Testis (tissue), 3 donors: ENCODE data around the gene ETS1. TPM values are rescaled to one million over a fixed set of nuclear protein-coding genes. Genes with fewer than 3 reads are reported as not detected.

Experiments
- DNase-seq: peaks from one replicate; pipeline ENCODE4 v3.0.0-alpha.2; 2019
- H3K27ac ChIP-seq, 2 donors: fragments of 200-600 bp; sonication (generic); one replicate each; pipeline ENCODE4 v1.5.1; 2019
- H3K27me3 ChIP-seq: fragments of 200-600 bp; sonication (generic); one replicate; pipeline ENCODE4 v1.5.1; 2019
- H3K36me3 ChIP-seq: fragments of 200-600 bp; sonication (generic); one replicate; pipeline ENCODE4 v1.5.1; 2017; ENCODE audit warnings: low read depth; ENCODE audit errors: missing control alignments
- H3K4me1 ChIP-seq: fragments of 200-600 bp; sonication (generic); one replicate; pipeline ENCODE4 v1.5.1; 2019
- H3K4me3 ChIP-seq, 2 donors: fragments of 200-600 bp; sonication (generic); one replicate each; pipeline ENCODE4 v1.5.1; 2017 to 2019
- H3K9me3 ChIP-seq: fragments of 200-600 bp; sonication (generic); one replicate; pipeline ENCODE4 v1.5.1; 2017
- CTCF ChIP-seq, 3 experiments: fragments of 450-650 bp in 2 of 3; fragments of 200-600 bp in 1 of 3; sonication (generic) in 1 of 3; IDR thresholded peaks; one replicate each; pipeline ENCODE4 v1.5.1; 2016 to 2019; ENCODE audit warnings: antibody characterized with exemption in 3 of 3, mild to moderate bottlenecking in 2 of 3, moderate library complexity in 1 of 3
- POLR2A ChIP-seq: fragments of 450-650 bp; IDR thresholded peaks from one replicate; pipeline ENCODE4 v1.6.1; 2017; ENCODE audit warnings: antibody characterized with exemption, mild to moderate bottlenecking, moderate library complexity
- WGBS, 2 donors: methylation state at CpG; one replicate each; pipeline ENCODE4 v1.1.5; 2018; 5-methylcytosine and 5-hydroxymethylcytosine counted together
- intact Hi-C: fragments of 100-400 bp; cut with DNase I; formaldehyde crosslinking; loops from one replicate; pipeline ENCODE4 v1.15.1; 2023; ENCODE audit warnings: low total_unique reads
- polyA plus RNA-seq: library from polyadenylated mRNA; stranded (reverse); fragments of 350-450 nt; fragmentation: Illumina TruSeq; extraction: RNeasy Lipid Tissue Mini Kit (QIAGEN cat#74804); gene quantifications from one replicate; pipeline ENCODE4 v1.2.3, GENCODE V29; 2014; ENCODE audit warnings: low read depth, low replicate concordance; ENCODE audit not compliant: insufficient read depth
- total RNA-seq, 2 donors: library from RNA; depleted of rRNA; stranded (reverse); fragments of >200 nt; gene quantifications; one replicate each; pipeline ENCODE4 v1.2.3, GENCODE V29; 2016

ETS1 gene
- total and polyA plus RNA-seq, 3 donors from 2014 or later, result 15.1 to 21.1 (median 15.3) TPM

GRCh38 chr11:128471138-128471661 is 116.2 kb downstream of the ETS1 start:
- no peak for TF ChIP-seq POLR2A
- TF ChIP-seq CTCF (IDR thresholded peaks at IDR 0.05), result no peak
- WGBS, 2 donors, result 77 to 82% methylated on average over 3 of the region's 3 CpGs
- Histone ChIP-seq H3K36me3 (no peaks in the 10 kb centered on the region), H3K27me3 (no peaks in the 10 kb centered on the region), H3K9me3 (no peaks in the 10 kb centered on the region), H3K27ac (no peak overlapping the region), H3K4me1 (peaks cover 18% of the 10 kb centered on the region), H3K4me3 (no peak overlapping the region)
- DNase-seq, result no peak
- intact Hi-C loops, result no loop called here

- H3K36me3 ChIP-seq, result no peaks in the 10 kb centered on the region
- WGBS, 2 donors, result 72 to 86% methylated on average over 5 of the region's 5 CpGs
- DNase-seq, result no peak
- H3K27me3 ChIP-seq, result no peaks in the 10 kb centered on the region
- H3K4me3 ChIP-seq, result no peak overlapping the region
- TF ChIP-seq CTCF (IDR thresholded peaks at IDR 0.05) (no peak), POLR2A (no peak)
- H3K4me1 ChIP-seq, result peaks cover 17% of the 10 kb centered on the region
- intact Hi-C loops, result no loop called here
- H3K9me3 ChIP-seq, result no peaks in the 10 kb centered on the region
- H3K27ac ChIP-seq, result no peak overlapping the region
Measured at GRCh38 chr11:128470081-128470480, 117.3 kb downstream of the ETS1 start.

GRCh38 chr11:128469220-128469619 is 118.1 kb downstream of the ETS1 start:
- 72 to 88% methylated on average over 4 of the region's 4 CpGs for WGBS, 2 donors
- Histone ChIP-seq H3K4me1 (peaks cover 9% of the 10 kb centered on the region), H3K36me3 (no peaks in the 10 kb centered on the region), H3K27me3 (no peaks in the 10 kb centered on the region), H3K9me3 (no peaks in the 10 kb centered on the region), H3K27ac (no peak overlapping the region), H3K4me3 (no peak overlapping the region)
- no peak for DNase-seq
- no peak for TF ChIP-seq POLR2A
- no peak for TF ChIP-seq CTCF (IDR thresholded peaks at IDR 0.05)
- intact Hi-C loops, result no loop called here

GRCh38 chr11:128468111-128468510 is 119.2 kb downstream of the ETS1 start:
- WGBS, 2 donors, result 61 to 88% methylated on average over 1 of the region's 1 CpG
- no peak overlapping the region for H3K4me3 ChIP-seq
- TF ChIP-seq CTCF (IDR thresholded peaks at IDR 0.05), result no peak
- TF ChIP-seq POLR2A, result no peak
- no peaks in the 10 kb centered on the region for H3K9me3 ChIP-seq
- no peak for DNase-seq
- H3K4me1 ChIP-seq, result peaks cover 9% of the 10 kb centered on the region
- H3K27me3 ChIP-seq, result no peaks in the 10 kb centered on the region
- no peak overlapping the region for H3K27ac ChIP-seq
- H3K36me3 ChIP-seq, result no peaks in the 10 kb centered on the region
- intact Hi-C loops, result no loop called here

GRCh38 chr11:128467610-128468041 is 119.7 kb downstream of the ETS1 start:
- H3K27me3 ChIP-seq, result no peaks in the 10 kb centered on the region
- no peaks in the 10 kb centered on the region for H3K36me3 ChIP-seq
- peaks cover 8% of the 10 kb centered on the region for H3K4me1 ChIP-seq
- H3K9me3 ChIP-seq, result no peaks in the 10 kb centered on the region
- WGBS, 2 donors, result 70 to 77% methylated on average over 6 to 9 of the region's 9 CpGs
- no peak overlapping the region for H3K27ac ChIP-seq
- no peak overlapping the region for H3K4me3 ChIP-seq
- no peak for TF ChIP-seq CTCF (IDR thresholded peaks at IDR 0.05)
- DNase-seq, result no peak
- intact Hi-C loops, result no loop called here
